Upper lobe of left lung (tissue), 4 donors: ENCODE results near the gene SDCBP2.

Experiments
- CTCF ChIP-seq, 6 experiments: fragments of 450-650 bp in 4 of 6; fragments of 200-600 bp in 2 of 6; sonication (generic) in 2 of 6; IDR thresholded peaks; one replicate each; pipeline ENCODE4 v1.5.1; 2016 to 2019; ENCODE audit warnings: antibody characterized with exemption in 6 of 6
- POLR2A ChIP-seq, 4 donors: fragments of 450-650 bp; IDR thresholded peaks; one replicate each; pipeline ENCODE4 v1.5.1; 2016 to 2017; ENCODE audit warnings: antibody characterized with exemption in 4 of 4, mild to moderate bottlenecking in 2 of 4

DNA sequence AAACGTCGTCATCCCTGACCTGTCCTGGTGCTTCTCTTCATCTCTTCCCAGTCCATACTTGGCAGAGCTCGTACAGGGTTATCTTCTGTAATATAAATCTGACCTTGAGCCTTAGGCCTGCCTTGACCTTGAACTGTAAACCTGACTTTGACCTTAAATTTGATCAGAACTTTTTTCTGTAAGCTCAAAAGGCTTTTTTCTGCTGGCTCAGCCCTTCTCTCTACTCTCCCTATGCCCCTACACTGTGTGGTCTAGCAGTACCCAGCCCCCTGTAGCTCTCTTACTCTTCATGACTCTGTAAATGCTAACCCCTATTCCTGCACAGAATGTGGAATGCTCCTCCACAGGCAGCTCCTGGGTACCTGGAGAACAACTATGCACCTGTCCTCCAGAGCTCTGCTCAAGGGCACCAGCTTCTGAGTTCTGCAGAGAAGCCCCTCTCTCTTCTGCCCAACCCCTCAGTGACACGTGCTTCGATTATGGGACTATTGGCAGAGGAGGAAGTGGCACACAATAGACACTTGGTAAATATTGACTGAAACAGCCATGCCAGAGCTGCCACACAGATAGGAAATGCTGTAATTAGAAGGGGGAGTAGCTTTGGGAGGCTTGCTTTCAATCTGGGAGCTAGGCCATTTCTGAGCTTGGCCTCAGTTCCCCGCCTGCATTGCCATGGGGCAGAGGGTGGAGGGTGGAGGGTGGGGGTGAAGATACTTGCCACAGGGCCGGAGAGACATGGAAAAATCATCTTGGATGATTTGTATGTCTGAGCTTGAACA is 47.5 kb downstream of the SDCBP2 start:
- TF ChIP-seq CTCF (IDR thresholded peaks at IDR 0.05): no peak
- no peak for TF ChIP-seq POLR2A (IDR thresholded peaks at IDR 0.05)
